Activated T-helper 17 cell treated with anti-CD3 and anti-CD28 coated beads, Interleukin-2, amount 50 U/mL, for 72 hours (primary cell): ENCODE data around the gene PPP1R7. TPM values are rescaled to one million over a fixed set of nuclear protein-coding genes. Genes with fewer than 3 reads are reported as not detected.

Experiments
- ATAC-seq: fragments of 150-1000 bp; cut with Tn5 transposase; replicated peaks from 2 replicates; pipeline ENCODE4 v1.10.0; 2021; ENCODE audit warnings: mild to moderate bottlenecking, moderate library complexity
- H3K27ac Mint-ChIP-seq: one replicate; pipeline ENCODE4 v1.8.0; 2022; ENCODE audit warnings: mixed read lengths
- H3K27me3 Mint-ChIP-seq: one replicate; pipeline ENCODE4 v1.8.0; 2022; ENCODE audit warnings: mixed read lengths
- H3K36me3 Mint-ChIP-seq: one replicate; pipeline ENCODE4 v1.8.0; 2022; ENCODE audit warnings: low read depth, mild to moderate bottlenecking, mixed read lengths
- H3K4me1 Mint-ChIP-seq: one replicate; pipeline ENCODE4 v1.8.0; 2022; ENCODE audit warnings: mixed read lengths
- H3K4me3 Mint-ChIP-seq: one replicate; pipeline ENCODE4 v1.8.0; 2022; ENCODE audit warnings: mild to moderate bottlenecking, mixed read lengths
- H3K9me3 Mint-ChIP-seq: one replicate; pipeline ENCODE4 v1.8.0; 2022; ENCODE audit warnings: mixed read lengths
- total RNA-seq, 2 donors: library from RNA; stranded (reverse); gene quantifications; one replicate each; pipeline ENCODE4 v1.2.3, GENCODE V29; 2022

PPP1R7 gene
- total RNA-seq, 2 donors from 2014 or later, result 81.9 to 86.4 TPM

GRCh38 chr2:241157841-241158545 lies 7.7 kb downstream of the PPP1R7 start:
- Mint-ChIP-seq H3K36me3 (peaks cover 90% of the 10 kb centered on the region), H3K27ac (peak overlapping the region; percentile 64), H3K4me1 (peaks cover 18% of the 10 kb centered on the region), H3K27me3 (no peaks in the 10 kb centered on the region), H3K4me3 (no peak overlapping the region), H3K9me3 (no peaks in the 10 kb centered on the region)
- no peak for ATAC-seq

GRCh38 chr2:241158546-241158900 lies 8.3 kb downstream of the PPP1R7 start:
- Mint-ChIP-seq H3K36me3 (peaks cover 90% of the 10 kb centered on the region), H3K4me3 (no peak overlapping the region), H3K27ac (peak overlapping the region; percentile 78), H3K27me3 (no peaks in the 10 kb centered on the region), H3K4me1 (peaks cover 13% of the 10 kb centered on the region), H3K9me3 (no peaks in the 10 kb centered on the region)
- no peak for ATAC-seq

DNA sequence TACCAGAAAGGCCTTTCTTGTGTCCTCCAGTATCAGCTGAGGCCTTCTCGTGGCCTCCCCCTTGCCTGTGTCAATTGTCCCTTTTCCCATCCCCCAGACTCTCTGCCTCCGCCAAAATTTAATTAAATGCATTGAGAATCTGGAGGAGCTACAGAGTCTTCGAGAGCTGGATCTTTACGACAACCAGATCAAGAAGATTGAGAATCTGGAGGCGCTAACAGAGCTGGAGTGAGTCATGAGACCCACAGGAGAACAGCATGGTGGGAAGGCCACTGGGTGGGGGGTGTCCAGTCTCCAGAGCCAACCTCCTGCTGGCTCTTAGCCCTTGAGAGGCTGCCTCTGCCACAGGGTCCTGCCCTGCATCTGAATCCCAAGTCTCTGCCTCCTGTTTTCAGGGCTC lies 8.8 kb downstream of the PPP1R7 start:
- Mint-ChIP-seq H3K4me1 (peaks cover 10% of the 10 kb centered on the region), H3K27me3 (no peaks in the 10 kb centered on the region), H3K4me3 (no peak overlapping the region), H3K36me3 (peaks cover 91% of the 10 kb centered on the region), H3K9me3 (no peaks in the 10 kb centered on the region), H3K27ac (peak overlapping the region; percentile 78)
- ATAC-seq, result no peak

DNA sequence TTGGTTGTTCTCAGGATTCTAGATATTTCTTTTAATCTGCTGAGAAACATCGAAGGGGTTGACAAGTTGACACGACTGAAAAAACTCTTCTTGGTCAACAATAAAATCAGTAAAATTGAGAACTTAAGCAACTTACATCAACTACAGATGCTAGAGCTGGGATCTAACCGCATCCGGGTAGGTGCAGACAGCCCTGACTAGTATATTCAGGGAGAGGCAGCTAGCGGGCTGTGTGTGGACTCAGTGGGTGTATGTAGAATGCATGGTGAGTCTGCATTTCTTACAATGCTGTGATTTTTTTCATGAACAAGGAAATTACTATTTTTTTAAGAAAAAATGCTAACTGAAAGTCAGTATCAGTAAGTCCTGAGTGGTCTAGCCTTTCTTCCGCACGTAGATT lies 10.1 kb downstream of the PPP1R7 start:
- ATAC-seq, result no peak
- no peaks in the 10 kb centered on the region for H3K27me3 Mint-ChIP-seq

DNA sequence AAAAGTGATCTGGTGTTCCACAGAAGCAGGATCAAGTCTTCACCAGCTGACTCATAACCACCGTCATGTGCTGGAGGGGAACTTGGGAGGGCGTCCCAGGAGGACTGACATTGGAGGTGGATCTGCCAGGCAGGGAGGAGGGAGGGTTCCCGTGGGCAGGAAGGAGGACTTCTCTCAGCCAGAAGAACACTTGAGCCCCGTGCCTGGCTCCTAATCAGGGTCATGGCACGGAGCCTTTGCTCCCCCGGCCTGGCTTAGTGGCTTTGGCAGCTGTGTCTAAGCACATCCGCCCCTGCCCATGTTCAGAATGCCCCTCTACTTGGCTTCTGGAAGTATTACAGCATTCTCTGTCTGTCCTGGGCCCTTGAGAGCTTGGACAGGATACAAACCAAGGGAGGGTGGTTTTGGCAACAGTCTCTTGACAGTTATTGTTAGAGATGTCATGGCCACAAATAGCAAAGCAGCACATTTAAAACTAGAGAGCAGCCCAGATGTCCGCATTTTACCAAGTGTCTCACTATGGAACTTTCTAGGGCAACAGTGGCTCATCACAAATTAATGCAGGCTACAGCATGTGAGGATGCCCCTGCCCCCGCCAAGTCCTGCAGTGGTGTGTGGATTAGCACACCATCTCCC lies 11.5 kb downstream of the PPP1R7 start:
- Mint-ChIP-seq H3K36me3 (peaks cover 95% of the 10 kb centered on the region), H3K4me3 (no peak overlapping the region), H3K4me1 (peaks cover 4% of the 10 kb centered on the region), H3K27ac (peak overlapping the region; percentile 65), H3K9me3 (no peaks in the 10 kb centered on the region), H3K27me3 (no peaks in the 10 kb centered on the region)
- ATAC-seq, result no peak

More for the DNA sequence above, 10.1 kb downstream of the PPP1R7 start:
- H3K4me1 Mint-ChIP-seq, result peaks cover 5% of the 10 kb centered on the region
- H3K36me3 Mint-ChIP-seq, result peaks cover 92% of the 10 kb centered on the region
- no peak overlapping the region for H3K4me3 Mint-ChIP-seq
- H3K27ac Mint-ChIP-seq, result no peak overlapping the region
- no peaks in the 10 kb centered on the region for H3K9me3 Mint-ChIP-seq

DNA sequence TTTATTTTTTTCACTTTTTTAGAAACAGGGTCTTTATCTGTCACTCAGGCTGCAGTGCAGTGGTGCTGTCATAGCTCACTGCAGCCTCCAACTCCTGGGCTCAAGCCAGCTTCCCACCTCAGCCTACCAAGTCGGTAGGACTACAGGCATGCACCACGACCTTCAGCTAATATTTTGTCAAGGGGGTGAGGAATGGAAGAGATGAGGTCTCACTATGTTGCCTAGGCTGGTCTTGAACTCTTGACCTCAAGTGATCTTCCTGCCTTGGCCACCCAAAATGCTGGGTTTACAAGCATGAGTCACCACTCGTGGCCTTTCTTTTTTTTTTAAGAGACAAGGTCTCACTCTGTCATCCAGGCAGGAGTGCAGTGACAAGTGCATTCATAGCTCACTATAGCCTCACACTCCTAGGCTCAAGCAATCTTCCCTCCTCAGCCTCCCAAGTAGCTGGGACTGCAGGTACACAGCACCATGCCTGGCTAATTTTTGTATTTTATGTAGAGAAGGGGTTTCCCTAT lies 13.4 kb downstream of the PPP1R7 start:
- no peak overlapping the region for H3K4me3 Mint-ChIP-seq
- H3K27ac Mint-ChIP-seq, result no peak overlapping the region
- peaks cover 95% of the 10 kb centered on the region for H3K36me3 Mint-ChIP-seq
- no peaks in the 10 kb centered on the region for H3K4me1 Mint-ChIP-seq
- H3K9me3 Mint-ChIP-seq, result no peaks in the 10 kb centered on the region
- ATAC-seq, result peak; percentile 43
- H3K27me3 Mint-ChIP-seq, result no peaks in the 10 kb centered on the region

DNA sequence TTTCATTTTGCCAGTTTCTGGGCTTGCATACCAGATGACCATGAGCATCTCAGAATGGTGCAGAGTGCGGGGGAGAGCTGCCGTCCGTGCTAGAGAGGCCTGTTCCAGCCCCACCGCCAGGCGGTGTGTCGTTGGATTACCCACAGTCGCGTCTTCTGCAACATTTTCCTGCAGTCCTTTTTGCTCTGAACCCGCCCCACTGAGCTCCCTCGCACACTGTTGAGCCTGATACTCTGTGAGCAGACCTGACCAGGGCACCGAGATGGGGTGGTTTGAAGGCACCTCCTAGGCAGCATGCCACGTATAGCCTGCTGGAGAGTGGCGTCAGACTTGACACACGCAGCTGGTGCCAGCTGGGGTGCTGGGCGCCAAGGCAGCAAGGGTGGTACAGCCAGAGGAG lies 18.1 kb downstream of the PPP1R7 start:
- ATAC-seq, result no peak
- H3K27me3 Mint-ChIP-seq, result no peaks in the 10 kb centered on the region
- H3K4me1 Mint-ChIP-seq, result no peaks in the 10 kb centered on the region
- H3K9me3 Mint-ChIP-seq, result no peaks in the 10 kb centered on the region
- peaks cover 99% of the 10 kb centered on the region for H3K36me3 Mint-ChIP-seq
- H3K4me3 Mint-ChIP-seq, result no peak overlapping the region
- no peak overlapping the region for H3K27ac Mint-ChIP-seq

- ATAC-seq, result no peak
- H3K9me3 Mint-ChIP-seq, result no peaks in the 10 kb centered on the region
- no peaks in the 10 kb centered on the region for H3K27me3 Mint-ChIP-seq
- H3K36me3 Mint-ChIP-seq, result peaks cover 96% of the 10 kb centered on the region
- H3K4me1 Mint-ChIP-seq, result peaks cover 7% of the 10 kb centered on the region
- no peak overlapping the region for H3K4me3 Mint-ChIP-seq
- H3K27ac Mint-ChIP-seq, result no peak overlapping the region
Observed at GRCh38 chr2:241173557-241173956, 23.3 kb downstream of the PPP1R7 start.

DNA sequence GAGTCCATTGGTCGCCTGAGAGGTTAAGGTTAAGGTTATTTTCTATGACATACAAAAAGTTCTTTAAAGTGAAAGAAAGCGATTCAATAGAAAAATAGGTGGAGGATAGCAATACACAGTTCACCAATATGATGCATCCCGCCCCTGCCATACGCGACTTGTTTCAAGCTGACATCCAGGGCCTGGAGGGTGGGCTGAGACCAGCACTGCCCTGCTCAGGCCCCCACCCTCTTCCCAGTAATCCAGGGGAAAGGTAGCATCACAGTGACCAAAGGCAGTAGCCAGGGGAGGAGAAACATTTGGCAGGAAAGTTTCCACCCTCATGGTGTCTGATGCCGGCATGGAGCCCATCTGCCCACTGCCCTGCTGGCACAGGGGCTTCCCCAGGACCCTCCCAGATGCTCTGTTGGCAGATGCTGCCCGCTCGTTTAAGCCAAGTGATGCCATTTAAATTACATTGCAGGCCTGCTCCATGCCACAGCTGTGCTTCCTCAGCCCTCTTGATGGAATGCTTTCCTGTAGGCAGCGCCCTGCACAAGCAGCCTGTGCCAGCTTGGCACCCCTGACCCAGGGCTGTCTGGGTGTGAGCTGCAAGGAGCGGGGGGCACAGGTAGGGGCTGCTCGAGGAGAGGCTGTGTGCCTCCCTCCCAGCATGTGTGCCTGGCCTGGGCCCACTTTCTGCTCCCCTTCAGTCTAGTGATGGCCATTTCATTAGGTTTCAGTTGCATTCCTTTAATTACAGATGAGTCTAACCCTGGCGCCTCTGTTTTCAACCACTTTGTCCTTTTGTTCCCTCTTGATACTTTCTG lies 27.5 kb downstream of the PPP1R7 start:
- Mint-ChIP-seq H3K27me3 (no peaks in the 10 kb centered on the region), H3K27ac (no peak overlapping the region), H3K4me1 (peaks cover 21% of the 10 kb centered on the region), H3K4me3 (no peak overlapping the region), H3K9me3 (no peaks in the 10 kb centered on the region), H3K36me3 (peaks cover 92% of the 10 kb centered on the region)
- ATAC-seq, result no peak

GRCh38 chr2:241178961-241179360 lies 28.7 kb downstream of the PPP1R7 start:
- H3K27me3 Mint-ChIP-seq, result no peaks in the 10 kb centered on the region
- peak overlapping the region; percentile 65 for H3K27ac Mint-ChIP-seq
- peaks cover 15% of the 10 kb centered on the region for H3K4me1 Mint-ChIP-seq
- no peaks in the 10 kb centered on the region for H3K9me3 Mint-ChIP-seq
- peak overlapping the region; percentile 25 for H3K4me3 Mint-ChIP-seq
- H3K36me3 Mint-ChIP-seq, result peaks cover 88% of the 10 kb centered on the region
- ATAC-seq, result no peak

DNA sequence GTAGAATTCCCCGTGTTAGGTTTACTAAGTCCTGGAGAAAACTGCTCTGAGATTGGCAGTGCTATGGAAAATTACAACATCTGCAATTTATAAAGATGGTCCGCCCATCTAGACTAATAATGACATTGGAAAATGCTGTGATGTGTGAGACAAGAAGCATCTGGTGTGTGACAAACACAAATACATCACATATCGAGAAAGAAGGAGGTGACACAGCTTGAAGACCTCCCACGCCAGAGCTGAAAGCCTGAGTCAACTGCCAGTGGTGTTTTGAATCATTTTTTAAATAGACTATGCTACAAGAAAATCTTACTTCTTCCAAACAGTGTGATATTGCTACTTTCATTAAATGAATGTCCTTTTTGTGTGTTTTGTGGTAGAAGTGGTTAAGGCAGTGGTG lies 29.6 kb downstream of the PPP1R7 start:
- H3K4me3 Mint-ChIP-seq, result peak overlapping the region; percentile 25
- H3K36me3 Mint-ChIP-seq, result peaks cover 78% of the 10 kb centered on the region
- H3K9me3 Mint-ChIP-seq, result no peaks in the 10 kb centered on the region
- peak overlapping the region; percentile 65 for H3K27ac Mint-ChIP-seq
- ATAC-seq, result peak; percentile 95
- peaks cover 14% of the 10 kb centered on the region for H3K4me1 Mint-ChIP-seq
- no peaks in the 10 kb centered on the region for H3K27me3 Mint-ChIP-seq

DNA sequence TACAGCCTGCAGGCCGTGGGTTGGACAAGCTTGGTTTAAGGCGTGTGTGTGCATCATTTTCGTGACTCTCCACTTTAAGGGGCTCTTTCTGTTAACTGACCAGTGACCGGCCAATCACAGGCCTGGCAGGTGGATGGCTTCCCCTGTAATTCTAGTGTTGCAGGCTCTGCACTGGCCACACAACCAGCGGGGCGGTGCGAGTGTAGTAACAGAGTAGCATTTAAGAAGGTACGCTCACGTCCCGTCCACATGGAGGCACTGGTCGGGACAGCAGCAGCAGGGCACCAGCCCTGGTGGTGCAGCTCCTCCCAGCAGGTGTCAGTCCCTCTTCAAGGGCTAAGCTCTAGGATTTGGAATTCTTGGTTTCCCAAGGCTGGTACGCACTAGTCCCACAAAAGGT lies 30.2 kb downstream of the PPP1R7 start:
- Mint-ChIP-seq H3K27me3 (no peaks in the 10 kb centered on the region), H3K4me1 (peaks cover 14% of the 10 kb centered on the region), H3K27ac (peak overlapping the region; percentile 65), H3K9me3 (no peaks in the 10 kb centered on the region), H3K36me3 (peaks cover 72% of the 10 kb centered on the region), H3K4me3 (peak overlapping the region; percentile 25)
- no peak for ATAC-seq

- no peaks in the 10 kb centered on the region for H3K27me3 Mint-ChIP-seq
- no peaks in the 10 kb centered on the region for H3K9me3 Mint-ChIP-seq
- no peak overlapping the region for H3K27ac Mint-ChIP-seq
- no peak for ATAC-seq
- H3K4me1 Mint-ChIP-seq, result peaks cover 14% of the 10 kb centered on the region
- no peak overlapping the region for H3K4me3 Mint-ChIP-seq
- peaks cover 57% of the 10 kb centered on the region for H3K36me3 Mint-ChIP-seq
Observed at GRCh38 chr2:241182126-241182525, 31.9 kb downstream of the PPP1R7 start.

GRCh38 chr2:241182531-241183133 lies 32.4 kb downstream of the PPP1R7 start:
- Mint-ChIP-seq H3K9me3 (no peaks in the 10 kb centered on the region), H3K36me3 (peaks cover 53% of the 10 kb centered on the region), H3K27me3 (no peaks in the 10 kb centered on the region), H3K4me1 (peaks cover 14% of the 10 kb centered on the region), H3K27ac (no peak overlapping the region), H3K4me3 (no peak overlapping the region)
- ATAC-seq, result no peak
